Neural progenitor cell (in vitro differentiated cells): Measurements from ENCODE around the gene DUT. TPM values are rescaled to one million over a fixed set of nuclear protein-coding genes. Genes with fewer than 3 reads are reported as not detected.

ENCODE experiments used
- DNase-seq: peaks from one replicate; pipeline ENCODE4 v3.0.0-alpha.2; 2016; ENCODE audit warnings: low spot score
- H2AFZ ChIP-seq: fragments of 200-600 bp; sonication (generic); replicated peaks from 2 replicates; pipeline ENCODE4 v1.6.1; 2016; ENCODE audit warnings: antibody characterized with exemption
- H3F3A ChIP-seq: fragments of 200-600 bp; sonication (generic); 2 replicates; pipeline ENCODE4 v1.6.1; 2016; ENCODE audit warnings: antibody characterized with exemption, low read depth
- H3K27ac ChIP-seq: fragments of 200-600 bp; sonication (generic); 2 replicates; pipeline ENCODE4 v1.5.1; 2016; ENCODE audit warnings: mild to moderate bottlenecking
- H3K27me3 ChIP-seq: fragments of 200-600 bp; sonication (generic); 2 replicates; pipeline ENCODE4 v1.6.1; 2016; ENCODE audit warnings: mild to moderate bottlenecking, moderate library complexity
- H3K36me3 ChIP-seq: fragments of 200-600 bp; sonication (generic); 2 replicates; pipeline ENCODE4 v1.5.1; 2016
- H3K4me1 ChIP-seq: fragments of 200-600 bp; sonication (generic); 2 replicates; pipeline ENCODE4 v1.6.1; 2016; ENCODE audit warnings: mixed run types
- H3K4me2 ChIP-seq: fragments of 200-600 bp; sonication (generic); 2 replicates; pipeline ENCODE4 v1.6.1; 2016
- H3K4me3 ChIP-seq: fragments of 200-600 bp; sonication (generic); 2 replicates; pipeline ENCODE4 v1.5.1; 2016
- H3K79me2 ChIP-seq: fragments of 200-600 bp; sonication (generic); 2 replicates; pipeline ENCODE4 v1.6.1; 2016; ENCODE audit warnings: low read depth
- H3K9ac ChIP-seq: fragments of 200-600 bp; sonication (generic); 2 replicates; pipeline ENCODE4 v1.6.1; 2016
- H3K9me3 ChIP-seq: fragments of 200-600 bp; sonication (generic); 2 replicates; pipeline ENCODE4 v1.5.1; 2016; ENCODE audit warnings: low read depth
- H4K20me1 ChIP-seq: fragments of 200-600 bp; sonication (generic); 2 replicates; pipeline ENCODE4 v1.6.1; 2016; ENCODE audit warnings: low read depth
- H3K27ac Mint-ChIP-seq: 3 replicates; pipeline ENCODE4 v1.8.0; 2021; ENCODE audit warnings: mixed read lengths
- H3K27me3 Mint-ChIP-seq: 2 replicates; pipeline ENCODE4 v1.8.0; 2022; ENCODE audit warnings: low read depth, mild to moderate bottlenecking, inconsistent platforms, moderate library complexity, mixed read lengths; ENCODE audit not compliant: insufficient read depth
- H3K36me3 Mint-ChIP-seq: 3 replicates; pipeline ENCODE4 v1.8.0; 2021; ENCODE audit warnings: mixed read lengths
- H3K4me1 Mint-ChIP-seq: 3 replicates; pipeline ENCODE4 v1.8.0; 2021; ENCODE audit warnings: mixed read lengths
- H3K4me3 Mint-ChIP-seq: 3 replicates; pipeline ENCODE4 v1.8.0; 2021; ENCODE audit warnings: mild to moderate bottlenecking, moderate library complexity, mixed read lengths
- H3K9me3 Mint-ChIP-seq: 3 replicates; pipeline ENCODE4 v1.8.0; 2020; ENCODE audit warnings: mixed read lengths
- CTCF ChIP-seq: fragments of 200-600 bp; sonication (generic); IDR thresholded peaks from 2 replicates; pipeline ENCODE4 v1.5.1; 2017; ENCODE audit warnings: antibody characterized with exemption, mild to moderate bottlenecking
- EZH2 ChIP-seq: fragments of 200-600 bp; sonication (generic); IDR thresholded peaks from 2 replicates; pipeline ENCODE4 v1.6.1; 2017; ENCODE audit warnings: antibody characterized with exemption, mild to moderate bottlenecking, moderate library complexity
- EZH2phosphoT487 ChIP-seq: fragments of 200-600 bp; sonication (generic); IDR thresholded peaks from 2 replicates; pipeline ENCODE4 v1.6.1; 2017; ENCODE audit warnings: antibody characterized with exemption
- total RNA-seq: library from RNA; depleted of rRNA; stranded (reverse); fragments of >200 nt; gene quantifications from 2 replicates; pipeline ENCODE4 v1.2.3, GENCODE V29; 2015; ENCODE audit warnings: low replicate concordance

DUT gene
- total RNA-seq, 1 donor from 2014 or later: 51.6 TPM

GRCh38 chr15:48307586-48307985 lies 23.6 kb upstream of the DUT start:
- Histone ChIP-seq H3K9ac (no peak overlapping the region), H2AFZ (no peak overlapping the region), H3K36me3 (no peaks in the 10 kb centered on the region), H3K4me1 (peaks cover 29% of the 10 kb centered on the region), H4K20me1 (no peaks in the 10 kb centered on the region), H3K79me2 (no peaks in the 10 kb centered on the region), H3K9me3 (no peaks in the 10 kb centered on the region), H3K27me3 (no peaks in the 10 kb centered on the region), H3K4me3 (no peak overlapping the region), H3K27ac (no peak overlapping the region), H3K4me2 (no peak overlapping the region), H3F3A (peaks cover 10% of the 10 kb centered on the region)
- Mint-ChIP-seq H3K9me3 (peaks cover under 1% of the 10 kb centered on the region), H3K4me3 (no peak overlapping the region), H3K27ac (no peak overlapping the region), H3K27me3 (peaks cover 2% of the 10 kb centered on the region), H3K4me1 (peaks cover 20% of the 10 kb centered on the region), H3K36me3 (no peaks in the 10 kb centered on the region)
- no peak for DNase-seq
- TF ChIP-seq CTCF (no peak), EZH2 (no peak), EZH2phosphoT487 (no peak)

GRCh38 chr15:48309740-48310139 lies 21.5 kb upstream of the DUT start:
- no peaks in the 10 kb centered on the region for H4K20me1 ChIP-seq
- H3K4me3 ChIP-seq: no peak overlapping the region

GRCh38 chr15:48313216-48313615 lies 18.0 kb upstream of the DUT start:
- Mint-ChIP-seq H3K36me3 (peaks cover 5% of the 10 kb centered on the region), H3K27ac (no peak overlapping the region), H3K4me3 (no peak overlapping the region), H3K4me1 (peaks cover 20% of the 10 kb centered on the region), H3K27me3 (peaks cover 3% of the 10 kb centered on the region), H3K9me3 (peaks cover 5% of the 10 kb centered on the region)
- H3K27me3 ChIP-seq: no peaks in the 10 kb centered on the region
- peaks cover 18% of the 10 kb centered on the region for H3K4me1 ChIP-seq
- H3K36me3 ChIP-seq: no peaks in the 10 kb centered on the region
- H3F3A ChIP-seq: peaks cover 12% of the 10 kb centered on the region
- no peak overlapping the region for H3K4me2 ChIP-seq
- H3K9ac ChIP-seq: no peak overlapping the region
- H3K4me3 ChIP-seq: no peak overlapping the region
- H2AFZ ChIP-seq: no peak overlapping the region
- H3K9me3 ChIP-seq: no peaks in the 10 kb centered on the region
- H3K27ac ChIP-seq: no peak overlapping the region
- DNase-seq: no peak
- H4K20me1 ChIP-seq: peaks cover 4% of the 10 kb centered on the region
- TF ChIP-seq EZH2phosphoT487 (no peak), EZH2 (no peak), CTCF (no peak)
- H3K79me2 ChIP-seq: no peaks in the 10 kb centered on the region

More at GRCh38 chr15:48309740-48310139, 21.5 kb upstream of the DUT start:
- H3K4me3 Mint-ChIP-seq: no peak overlapping the region
- no peaks in the 10 kb centered on the region for H3K9me3 Mint-ChIP-seq
- no peaks in the 10 kb centered on the region for H3K36me3 Mint-ChIP-seq
- H3K4me1 Mint-ChIP-seq: peaks cover 6% of the 10 kb centered on the region
- H3K9ac ChIP-seq: no peak overlapping the region
- H3K36me3 ChIP-seq: no peaks in the 10 kb centered on the region
- H2AFZ ChIP-seq: no peak overlapping the region
- H3K9me3 ChIP-seq: no peaks in the 10 kb centered on the region
- H3K27ac ChIP-seq: no peak overlapping the region
- H3K27me3 Mint-ChIP-seq: peaks cover 5% of the 10 kb centered on the region
- DNase-seq: no peak
- H3K4me1 ChIP-seq: peaks cover 14% of the 10 kb centered on the region
- H3K27ac Mint-ChIP-seq: no peak overlapping the region
- H3K79me2 ChIP-seq: no peaks in the 10 kb centered on the region
- H3F3A ChIP-seq: no peaks in the 10 kb centered on the region
- H3K4me2 ChIP-seq: no peak overlapping the region
- no peaks in the 10 kb centered on the region for H3K27me3 ChIP-seq
- TF ChIP-seq EZH2phosphoT487 (no peak), CTCF (no peak)
